ENCODE data around the gene BSPRY.
"Not testable (repeated sequence)": the region's sequence is repeated elsewhere in the genome, so short reads cannot be mapped to it uniquely, and the experiment has no call there.

The BSPRY gene

DNA sequence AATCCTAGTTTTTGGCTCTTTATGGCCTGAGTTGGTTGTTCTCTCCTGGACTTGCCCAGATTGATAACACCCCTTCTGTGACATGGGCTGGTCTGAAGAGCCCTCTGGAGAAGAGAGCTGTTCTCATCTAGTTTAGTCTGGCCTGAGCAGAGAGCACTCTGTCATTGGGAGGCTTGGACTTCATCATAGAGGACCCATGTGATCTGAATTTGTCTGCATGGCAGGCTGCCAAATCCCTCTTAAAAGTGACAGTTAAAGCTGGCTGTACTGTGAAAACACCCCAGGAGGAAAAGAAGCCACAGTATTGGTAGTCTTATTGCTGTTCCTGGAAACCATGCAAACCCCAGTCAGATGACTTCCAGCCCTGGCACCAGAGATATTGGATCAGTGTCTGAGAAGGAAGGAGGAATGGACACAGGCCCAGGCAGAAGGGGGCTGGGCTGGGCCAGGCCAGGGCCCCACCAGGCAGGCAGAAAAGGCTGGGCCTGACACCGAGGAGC lies 5.6 kb upstream of the BSPRY start:
- peak; percentile 57 for DNase-seq

DNA sequence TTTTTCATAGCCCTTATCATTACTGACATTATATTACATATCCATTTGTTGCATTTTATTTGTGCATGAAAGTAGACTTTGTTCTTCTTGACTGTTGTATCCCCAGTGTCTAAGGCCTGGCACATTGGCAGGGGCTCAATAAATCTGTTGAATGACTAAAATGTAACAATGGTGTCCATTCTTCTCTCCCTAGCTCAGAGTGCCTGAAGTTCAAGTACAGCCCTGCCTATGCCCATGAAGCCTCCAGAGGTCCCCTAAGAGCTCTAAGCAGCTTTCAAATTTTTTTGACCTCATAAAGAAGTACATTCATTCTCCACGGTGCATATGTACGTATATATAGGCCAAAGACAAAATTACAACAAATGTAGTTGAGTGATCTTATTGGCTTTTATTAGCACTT lies 4.2 kb upstream of the BSPRY start:
- DNase-seq: no peak

- DNase-seq: no peak
Measured at GRCh38 chr9:113345671-113346070, 3.7 kb upstream of the BSPRY start.

DNA sequence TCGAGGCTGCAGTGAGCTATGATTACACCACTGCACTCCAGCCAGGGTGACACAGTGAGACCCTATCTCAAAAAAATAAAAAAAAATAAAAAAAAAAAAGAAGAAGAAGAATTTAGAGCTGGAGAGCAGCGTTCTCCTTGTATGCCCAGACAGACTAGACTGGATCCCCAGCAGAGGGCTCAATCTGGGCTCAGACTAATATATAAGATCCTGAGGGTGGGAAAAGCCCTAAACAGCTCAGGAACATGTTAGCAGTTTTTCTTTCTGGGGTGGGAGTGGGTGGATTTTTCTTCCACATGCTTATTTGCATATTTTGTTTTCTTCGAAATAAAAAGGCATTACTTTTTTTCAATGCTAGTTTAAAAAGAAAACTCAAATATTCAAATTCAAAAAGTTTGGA lies 904 bp upstream of the BSPRY start:
- DNase-seq: no peak

- peak; percentile 24 for DNase-seq
Measured at GRCh38 chr9:113349066-113349444, 286 bp upstream of the BSPRY start.

DNA sequence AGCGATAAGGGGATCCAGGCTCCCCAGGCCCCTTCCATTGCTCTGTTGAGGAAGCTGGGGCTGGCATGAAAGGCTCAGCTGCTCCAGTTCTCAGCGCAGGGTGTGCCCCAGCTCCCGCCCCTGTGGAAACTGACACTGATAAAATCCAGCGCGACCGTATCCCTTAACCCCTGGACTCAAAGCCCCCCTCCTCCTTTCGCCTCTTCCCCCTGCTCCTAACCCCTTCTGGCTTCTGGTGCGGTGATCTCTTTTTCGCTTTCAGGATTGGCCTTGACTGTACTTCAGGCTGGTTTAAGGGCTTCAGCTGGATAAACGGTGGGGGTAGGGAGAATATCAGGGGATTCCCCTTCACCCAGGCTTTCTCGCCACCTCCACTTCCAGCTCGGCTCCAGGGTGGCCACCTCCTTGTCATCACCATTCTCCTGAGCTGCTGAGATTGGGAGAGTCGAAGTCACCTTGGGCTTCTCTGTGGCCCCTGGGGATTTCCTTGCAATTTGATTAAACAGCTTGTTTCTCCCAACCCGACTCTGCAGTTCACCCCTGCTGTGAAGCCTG lies 843 bp downstream of the BSPRY start:
- no peak for DNase-seq

DNA sequence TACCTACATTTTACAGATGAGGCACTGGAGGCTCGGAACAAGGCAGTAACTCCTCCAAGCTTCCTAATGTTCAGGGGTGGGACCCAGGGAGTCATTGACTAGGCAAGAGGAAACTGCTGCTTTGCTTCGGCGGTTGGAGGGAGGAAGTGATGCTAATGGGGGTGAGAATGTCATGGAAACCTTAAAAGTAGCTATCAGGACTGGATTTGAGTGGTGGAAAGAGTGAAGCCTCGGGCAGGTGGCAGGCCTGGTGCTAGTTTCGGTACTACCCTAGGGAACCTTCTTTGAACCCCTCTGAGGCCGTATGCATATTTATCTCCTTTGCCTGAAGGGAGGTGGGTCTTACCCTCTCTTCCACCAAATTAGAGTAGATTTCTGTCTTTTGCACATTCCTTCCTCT lies 1.6 kb downstream of the BSPRY start:
- no peak for DNase-seq

GRCh38 chr9:113352006-113352405 lies 2.7 kb downstream of the BSPRY start:
- no peak for DNase-seq

DNA sequence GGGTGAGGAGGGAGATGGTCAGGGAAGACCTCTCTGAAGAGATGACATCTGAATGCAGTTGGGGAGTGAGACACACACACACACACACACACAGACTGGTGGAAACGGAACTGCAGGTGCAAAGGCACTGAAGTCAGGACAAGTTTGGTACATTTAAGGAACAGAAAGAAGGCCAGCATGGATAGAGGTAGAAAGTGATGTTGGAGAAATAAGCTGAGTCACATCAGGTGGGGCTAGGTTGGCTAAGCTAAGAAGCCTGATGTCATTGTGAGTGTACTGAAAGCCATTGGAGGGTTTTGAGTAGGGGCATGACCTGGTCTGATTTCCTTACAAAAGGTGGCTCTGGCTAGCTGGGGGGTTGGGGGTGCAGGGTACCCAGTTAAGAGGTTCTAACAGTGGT lies 3.1 kb downstream of the BSPRY start:
- DNase-seq: no peak

- no peak for DNase-seq
Measured at GRCh38 chr9:113355040-113355596, 5.8 kb downstream of the BSPRY start.

DNA sequence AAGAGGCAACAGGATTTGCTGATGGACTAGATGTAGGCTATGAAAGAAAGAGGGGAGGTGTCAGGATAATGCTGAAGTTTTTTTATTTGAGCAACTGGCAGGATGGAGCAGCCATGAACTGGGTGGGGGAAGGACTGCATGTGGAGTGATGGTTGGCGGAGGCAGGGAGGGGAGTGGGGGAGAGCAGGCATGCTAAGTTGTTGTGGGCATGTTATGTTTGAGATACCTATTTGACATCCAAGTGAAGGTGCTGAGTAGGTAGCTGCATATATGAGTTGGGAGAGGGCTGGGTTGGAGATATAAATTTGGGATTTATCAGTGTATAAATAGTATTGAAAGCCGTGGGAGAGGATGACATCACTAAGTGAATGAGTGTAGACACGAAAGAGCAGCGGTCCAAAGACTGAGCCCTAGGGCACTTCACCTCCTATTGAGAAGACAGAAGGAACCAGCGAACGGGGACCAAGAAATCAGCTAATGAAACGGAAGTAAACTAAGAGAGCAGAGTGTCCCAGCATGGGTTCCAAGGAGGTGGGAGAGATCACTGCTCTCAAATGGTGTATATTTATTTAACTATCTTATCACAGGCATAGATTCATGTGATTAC lies 7.4 kb downstream of the BSPRY start:
- no peak for DNase-seq

GRCh38 chr9:113359385-113359784 lies 10.0 kb downstream of the BSPRY start:
- no peak for DNase-seq

DNA sequence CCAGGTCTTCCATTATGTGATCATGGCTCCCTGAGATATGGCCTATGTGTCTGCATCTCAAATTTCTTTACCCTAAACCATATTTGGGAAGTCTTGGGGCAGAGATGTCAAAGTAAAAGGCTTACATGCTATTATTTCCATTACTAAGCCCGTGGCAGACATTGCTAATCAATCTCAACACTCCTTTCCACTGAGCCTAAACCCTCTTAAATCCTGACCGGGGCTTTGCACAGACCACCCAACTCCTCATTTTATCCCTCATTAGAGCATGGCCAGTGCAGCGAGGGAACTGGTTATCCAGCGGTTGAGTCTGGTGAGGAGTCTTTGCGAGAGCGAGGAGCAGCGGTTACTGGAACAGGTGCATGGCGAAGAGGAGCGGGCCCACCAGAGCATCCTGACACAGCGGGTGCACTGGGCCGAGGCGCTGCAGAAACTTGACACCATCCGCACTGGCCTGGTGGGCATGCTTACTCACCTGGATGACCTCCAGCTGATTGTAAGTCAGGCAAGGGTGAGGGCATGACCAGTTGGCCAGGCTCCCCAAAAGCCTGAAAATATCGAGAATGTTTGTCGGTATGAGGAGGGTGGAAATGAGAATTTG lies 11.0 kb downstream of the BSPRY start:
- DNase-seq: no peak

- no peak for DNase-seq
Measured at GRCh38 chr9:113361304-113362018, 12.1 kb downstream of the BSPRY start.

DNA sequence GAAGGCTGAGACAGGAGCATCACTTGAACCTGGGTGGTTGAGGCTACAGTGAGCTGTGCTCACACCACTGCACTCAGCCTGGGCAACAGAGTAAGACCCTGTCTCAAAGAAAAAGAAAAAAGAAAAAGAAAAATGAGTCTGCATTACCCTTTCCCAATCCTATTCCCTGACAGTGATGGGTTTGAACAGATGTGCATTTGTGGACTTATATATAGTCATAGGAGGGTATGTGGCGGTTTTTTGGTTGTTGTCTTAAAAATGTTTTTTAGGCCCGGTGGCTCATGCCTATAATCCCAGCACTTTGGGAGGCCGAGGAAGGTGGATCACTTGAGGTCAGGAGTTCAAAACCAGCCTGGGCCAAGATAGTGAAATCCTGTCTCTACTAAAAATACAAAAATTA lies 14.0 kb downstream of the BSPRY start:
- DNase-seq: no peak

DNA sequence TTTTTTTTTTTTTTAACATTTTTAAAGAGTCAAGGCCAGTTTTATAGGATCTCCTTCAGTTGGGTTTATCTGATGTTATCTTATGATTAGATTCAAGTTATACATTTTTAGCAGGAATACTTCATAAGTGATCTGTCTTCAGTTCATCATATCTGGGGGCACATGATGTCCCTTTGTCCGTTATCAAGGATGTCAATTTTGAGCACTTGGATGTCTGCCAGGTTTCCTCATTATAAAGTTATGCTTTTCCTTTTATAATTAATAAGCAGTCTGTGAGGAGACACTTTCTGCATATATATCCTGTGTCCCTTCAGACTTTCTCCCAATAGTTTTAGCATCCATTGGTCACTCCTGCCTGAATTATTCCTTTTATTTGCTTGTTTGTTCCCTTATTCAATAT lies 15.6 kb downstream of the BSPRY start:
- DNase-seq: no peak

- not testable (repeated sequence) for DNase-seq
Measured at GRCh38 chr9:113365652-113366051, 16.3 kb downstream of the BSPRY start.

DNA sequence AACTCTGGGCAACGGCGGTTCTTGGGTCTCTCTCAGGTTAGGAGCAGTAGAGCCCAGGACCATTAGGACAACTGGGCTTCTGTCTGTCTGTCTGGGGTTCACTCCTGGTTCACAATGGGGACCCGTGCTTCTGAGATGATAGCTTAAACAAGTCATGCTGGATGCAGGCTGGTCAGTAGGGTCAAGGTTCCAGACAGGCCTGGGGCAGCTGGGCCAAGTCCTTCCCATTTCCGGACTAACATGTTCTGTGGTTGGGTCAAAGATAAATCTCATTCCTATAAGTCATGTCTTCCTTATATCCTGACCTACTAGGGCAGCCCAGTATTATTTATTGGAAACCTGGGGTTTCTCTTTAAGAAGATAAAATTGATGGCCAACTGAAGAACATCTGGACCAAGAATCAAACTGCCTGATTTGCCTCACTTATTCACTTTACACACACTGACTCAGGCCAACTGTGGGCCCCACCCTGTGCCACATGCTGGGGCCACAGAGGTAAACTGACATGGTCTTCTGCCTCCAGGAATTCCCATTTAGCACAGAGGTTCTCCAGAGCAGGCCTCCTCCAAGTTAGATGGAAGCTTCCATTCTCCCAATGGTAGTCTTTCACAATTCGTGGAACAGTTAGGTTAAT lies 19.1 kb downstream of the BSPRY start:
- DNase-seq: no peak

GRCh38 chr9:113368982-113369854 lies 19.9 kb downstream of the BSPRY start:
- DNase-seq: no peak

GRCh38 chr9:113369855-113370140 lies 20.5 kb downstream of the BSPRY start:
- no peak for DNase-seq

DNA sequence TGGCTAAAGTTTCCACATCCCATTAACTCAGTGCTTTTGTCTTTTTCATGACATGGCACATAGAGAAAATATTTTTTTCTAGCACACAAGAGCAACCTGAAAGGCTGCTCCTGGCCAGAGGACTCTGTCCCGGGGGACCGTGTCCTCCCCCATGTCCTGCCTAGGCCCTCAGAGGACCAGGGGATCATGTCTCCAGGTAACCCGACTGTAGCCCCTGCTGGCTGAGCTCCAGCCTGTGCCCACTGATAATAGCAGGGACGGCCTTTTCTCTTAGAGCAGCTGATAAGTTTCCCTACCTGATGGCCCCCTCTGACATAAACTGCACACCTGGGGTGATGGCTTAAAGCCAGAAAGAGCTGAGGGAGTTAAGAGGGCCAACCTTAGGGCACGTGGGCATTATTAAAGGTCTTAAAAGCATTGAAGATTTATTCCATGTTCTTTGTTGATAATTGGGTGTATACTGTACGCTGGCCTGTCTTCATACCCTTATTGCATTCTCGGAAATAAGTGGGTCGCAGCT lies 21.5 kb downstream of the BSPRY start:
- DNase-seq: no peak

DNA sequence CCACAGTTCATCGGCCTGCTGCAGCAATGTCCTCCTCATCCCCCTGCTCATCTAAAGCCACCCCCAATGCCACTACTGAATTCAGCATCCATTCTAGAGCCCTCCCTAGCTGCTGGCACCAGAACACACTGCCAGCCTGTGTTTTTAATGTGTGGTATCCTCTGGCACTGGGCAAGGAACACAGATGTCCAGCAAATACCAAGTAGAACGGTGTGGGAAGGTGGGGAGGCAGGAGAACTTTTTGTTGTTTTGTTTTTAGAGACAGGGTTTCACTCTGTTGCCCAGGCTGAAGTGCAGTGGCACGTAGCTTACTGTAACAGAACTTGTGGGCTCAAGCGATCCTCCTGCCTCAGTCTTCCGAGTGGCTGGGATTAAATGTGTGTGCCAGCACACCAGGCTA lies 22.7 kb downstream of the BSPRY start:
- no peak for DNase-seq
